ENCODE data around the gene LACTB.

The LACTB gene

GRCh38 chr15:63134245-63134985, 12.8 kb downstream of the LACTB start:
- no peak overlapping the region for H3K27ac ChIP-seq (ENCODE audit: low read depth, low read length)
- no peak overlapping the region for H3K9ac ChIP-seq (ENCODE audit: low read length)
- no peaks in the 10 kb centered on the region for H3K27me3 ChIP-seq (ENCODE audit: control insufficient read depth, insufficient read depth, low read length)
- no peaks in the 10 kb centered on the region for H3K4me1 ChIP-seq (ENCODE audit: control insufficient read depth, insufficient read depth, low read length)
- peaks cover 6% of the 10 kb centered on the region; the same call in 1 of the 2 replicates for H3K36me3 ChIP-seq (ENCODE audit: control insufficient read depth, insufficient read depth, low read length)
- no peak overlapping the region for H3K4me3 ChIP-seq (ENCODE audit: low read depth, low read length)
- no peaks in the 10 kb centered on the region for H3K9me3 ChIP-seq (ENCODE audit: control insufficient read depth, insufficient read depth, low read depth, low read length)

GRCh38 chr15:63135281-63135680, 13.6 kb downstream of the LACTB start:
- H3K9ac ChIP-seq (ENCODE audit: low read length), result no peak overlapping the region

DNA sequence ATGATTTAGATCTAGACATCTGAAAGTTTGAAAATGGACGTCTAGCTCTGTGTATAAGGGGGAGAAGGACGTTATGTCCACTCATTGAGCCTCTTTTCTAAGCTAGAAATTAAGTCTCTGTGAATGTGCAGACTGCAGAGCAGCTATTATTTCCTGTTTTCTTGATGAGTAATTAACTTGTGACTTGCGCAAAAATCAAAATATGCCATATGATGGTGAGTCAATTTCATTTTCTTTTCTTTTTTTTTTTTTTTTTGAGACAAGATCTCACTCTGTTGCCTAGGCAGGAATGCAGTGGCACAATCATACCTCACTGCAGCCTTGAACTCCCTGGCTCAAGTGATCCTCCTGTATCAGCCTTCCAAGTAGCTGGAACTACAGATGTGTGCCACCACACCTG, 14.1 kb downstream of the LACTB start:
- H3K4me3 ChIP-seq (ENCODE audit: low read depth, low read length), result no peak overlapping the region
- no peaks in the 10 kb centered on the region for H3K4me1 ChIP-seq (ENCODE audit: control insufficient read depth, insufficient read depth, low read length)
- H3K9ac ChIP-seq (ENCODE audit: low read length), result no peak overlapping the region
- no peaks in the 10 kb centered on the region for H3K9me3 ChIP-seq (ENCODE audit: control insufficient read depth, insufficient read depth, low read depth, low read length)
- no peak overlapping the region for H3K27ac ChIP-seq (ENCODE audit: low read depth, low read length)
- H3K27me3 ChIP-seq (ENCODE audit: control insufficient read depth, insufficient read depth, low read length), result no peaks in the 10 kb centered on the region
- no peaks in the 10 kb centered on the region; the same call in 1 of the 2 replicates for H3K36me3 ChIP-seq (ENCODE audit: control insufficient read depth, insufficient read depth, low read length)

More at GRCh38 chr15:63135281-63135680, 13.6 kb downstream of the LACTB start:
- H3K36me3 ChIP-seq (ENCODE audit: control insufficient read depth, insufficient read depth, low read length), result no peaks in the 10 kb centered on the region; the same call in 1 of the 2 replicates
- no peak overlapping the region for H3K4me3 ChIP-seq (ENCODE audit: low read depth, low read length)
- no peaks in the 10 kb centered on the region for H3K27me3 ChIP-seq (ENCODE audit: control insufficient read depth, insufficient read depth, low read length)
- no peak overlapping the region for H3K27ac ChIP-seq (ENCODE audit: low read depth, low read length)
- H3K9me3 ChIP-seq (ENCODE audit: control insufficient read depth, insufficient read depth, low read depth, low read length), result no peaks in the 10 kb centered on the region
- no peaks in the 10 kb centered on the region for H3K4me1 ChIP-seq (ENCODE audit: control insufficient read depth, insufficient read depth, low read length)

GRCh38 chr15:63136742-63137141, 15.1 kb downstream of the LACTB start:
- no peak overlapping the region for H3K27ac ChIP-seq (ENCODE audit: low read depth, low read length)

GRCh38 chr15:63140936-63141335, 19.3 kb downstream of the LACTB start:
- H3K27ac ChIP-seq (ENCODE audit: low read depth, low read length), result no peak overlapping the region
- no peaks in the 10 kb centered on the region for H3K36me3 ChIP-seq (ENCODE audit: control insufficient read depth, insufficient read depth, low read length)
- no peak overlapping the region for H3K4me3 ChIP-seq (ENCODE audit: low read depth, low read length)
- H3K27me3 ChIP-seq (ENCODE audit: control insufficient read depth, insufficient read depth, low read length), result no peaks in the 10 kb centered on the region
- H3K9me3 ChIP-seq (ENCODE audit: control insufficient read depth, insufficient read depth, low read depth, low read length), result no peaks in the 10 kb centered on the region; the same call in 1 of the 2 replicates
- H3K4me1 ChIP-seq (ENCODE audit: control insufficient read depth, insufficient read depth, low read length), result no peaks in the 10 kb centered on the region
- no peak overlapping the region for H3K9ac ChIP-seq (ENCODE audit: low read length)

More at GRCh38 chr15:63136742-63137141, 15.1 kb downstream of the LACTB start:
- Histone ChIP-seq H3K27me3 (ENCODE audit: control insufficient read depth, insufficient read depth, low read length) (no peaks in the 10 kb centered on the region), H3K36me3 (ENCODE audit: control insufficient read depth, insufficient read depth, low read length) (no peaks in the 10 kb centered on the region), H3K4me1 (ENCODE audit: control insufficient read depth, insufficient read depth, low read length) (no peaks in the 10 kb centered on the region), H3K9ac (ENCODE audit: low read length) (no peak overlapping the region), H3K9me3 (ENCODE audit: control insufficient read depth, insufficient read depth, low read depth, low read length) (no peaks in the 10 kb centered on the region), H3K4me3 (ENCODE audit: low read depth, low read length) (no peak overlapping the region)

- Histone ChIP-seq H3K4me1 (ENCODE audit: control insufficient read depth, insufficient read depth, low read length) (no peaks in the 10 kb centered on the region), H3K27ac (ENCODE audit: low read depth, low read length) (no peak overlapping the region), H3K9ac (ENCODE audit: low read length) (no peak overlapping the region), H3K9me3 (ENCODE audit: control insufficient read depth, insufficient read depth, low read depth, low read length) (no peaks in the 10 kb centered on the region; the same call in 1 of the 2 replicates), H3K27me3 (ENCODE audit: control insufficient read depth, insufficient read depth, low read length) (no peaks in the 10 kb centered on the region), H3K36me3 (ENCODE audit: control insufficient read depth, insufficient read depth, low read length) (peaks cover 11% of the 10 kb centered on the region), H3K4me3 (ENCODE audit: low read depth, low read length) (no peak overlapping the region)
Observed at GRCh38 chr15:63145426-63145825, 23.8 kb downstream of the LACTB start.

DNA sequence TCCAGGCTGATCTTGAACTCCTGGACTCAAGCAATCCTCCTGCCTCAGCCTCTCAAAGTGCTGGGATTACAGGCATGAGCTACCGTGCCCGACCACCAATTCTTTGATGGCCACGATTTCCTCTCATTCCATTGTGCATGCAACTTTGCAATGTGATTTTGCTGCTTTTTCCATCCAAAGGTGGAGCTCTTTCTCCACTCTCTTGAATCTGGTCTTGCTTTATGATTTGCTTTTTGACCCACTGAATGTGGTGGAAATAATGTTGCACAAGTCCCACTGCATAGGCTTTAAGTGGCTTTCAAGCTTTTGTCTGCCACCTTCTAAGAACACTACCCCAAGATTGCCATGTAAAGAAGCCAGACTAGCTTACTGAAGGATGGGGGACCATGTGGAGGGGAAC, 25.0 kb downstream of the LACTB start:
- Histone ChIP-seq H3K27ac (ENCODE audit: low read depth, low read length) (no peak overlapping the region), H3K9me3 (ENCODE audit: control insufficient read depth, insufficient read depth, low read depth, low read length) (no peaks in the 10 kb centered on the region; the same call in 1 of the 2 replicates), H3K9ac (ENCODE audit: low read length) (no peak overlapping the region), H3K36me3 (ENCODE audit: control insufficient read depth, insufficient read depth, low read length) (peaks cover 13% of the 10 kb centered on the region), H3K4me3 (ENCODE audit: low read depth, low read length) (no peak overlapping the region), H3K4me1 (ENCODE audit: control insufficient read depth, insufficient read depth, low read length) (no peaks in the 10 kb centered on the region), H3K27me3 (ENCODE audit: control insufficient read depth, insufficient read depth, low read length) (no peaks in the 10 kb centered on the region)

DNA sequence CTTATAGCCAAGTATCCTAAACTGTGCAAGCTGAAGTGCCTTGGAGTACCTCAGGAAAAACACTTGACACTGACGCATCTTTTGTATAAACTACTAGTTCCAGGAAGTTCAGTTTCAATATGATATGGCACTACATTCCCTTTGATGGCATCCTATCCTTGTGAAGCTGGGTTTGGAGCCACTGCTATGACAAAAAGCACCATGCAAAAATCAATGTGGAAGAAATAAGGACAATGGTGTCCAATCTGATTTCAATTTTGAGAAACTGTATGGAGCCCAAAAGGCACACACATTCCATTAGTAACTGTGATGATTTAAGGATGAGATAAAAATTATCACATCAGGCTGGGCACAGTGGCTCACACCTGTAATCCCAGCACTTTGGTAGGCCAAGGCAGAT, 30.0 kb downstream of the LACTB start:
- Histone ChIP-seq H3K9me3 (ENCODE audit: control insufficient read depth, insufficient read depth, low read depth, low read length) (no peaks in the 10 kb centered on the region), H3K4me3 (ENCODE audit: low read depth, low read length) (no peak overlapping the region), H3K27me3 (ENCODE audit: control insufficient read depth, insufficient read depth, low read length) (no peaks in the 10 kb centered on the region), H3K27ac (ENCODE audit: low read depth, low read length) (no peak overlapping the region), H3K9ac (ENCODE audit: low read length) (no peak overlapping the region), H3K36me3 (ENCODE audit: control insufficient read depth, insufficient read depth, low read length) (peaks cover 44% of the 10 kb centered on the region), H3K4me1 (ENCODE audit: control insufficient read depth, insufficient read depth, low read length) (0 out of 2 replicates have a peak, but pooled peaks cover 3% of the 10 kb centered on the region)

DNA sequence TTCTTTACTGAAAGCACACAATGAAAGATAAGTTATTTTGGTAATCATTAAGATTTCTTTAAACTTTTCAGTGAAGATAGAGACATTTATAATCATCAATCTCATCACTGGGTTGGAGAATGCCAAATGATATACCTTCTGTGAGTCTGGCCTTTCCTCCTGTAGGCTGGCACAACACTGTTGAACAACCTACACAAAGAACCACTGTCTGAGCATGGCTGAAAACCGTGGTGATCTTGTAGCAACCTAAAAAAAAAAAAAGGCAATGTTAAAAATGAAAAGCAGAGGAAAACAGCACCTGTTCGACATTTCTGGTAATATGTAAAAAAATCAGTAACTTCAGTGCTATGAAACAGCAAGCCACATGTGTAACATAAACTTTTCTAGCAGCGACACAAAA, 33.8 kb downstream of the LACTB start:
- Histone ChIP-seq H3K9ac (ENCODE audit: low read length) (no peak overlapping the region), H3K4me1 (ENCODE audit: control insufficient read depth, insufficient read depth, low read length) (0 out of 2 replicates have a peak, but pooled peaks cover 3% of the 10 kb centered on the region), H3K27ac (ENCODE audit: low read depth, low read length) (no peak overlapping the region), H3K36me3 (ENCODE audit: control insufficient read depth, insufficient read depth, low read length) (peaks cover 34% of the 10 kb centered on the region), H3K27me3 (ENCODE audit: control insufficient read depth, insufficient read depth, low read length) (no peaks in the 10 kb centered on the region), H3K9me3 (ENCODE audit: control insufficient read depth, insufficient read depth, low read depth, low read length) (0 out of 2 replicates have a peak, but pooled peaks cover 3% of the 10 kb centered on the region), H3K4me3 (ENCODE audit: low read depth, low read length) (peak overlapping the region; percentile 99; the same call in 1 of the 2 replicates)

- Histone ChIP-seq H3K9me3 (ENCODE audit: control insufficient read depth, insufficient read depth, low read depth, low read length) (0 out of 2 replicates have a peak, but pooled peaks cover 3% of the 10 kb centered on the region), H3K4me3 (ENCODE audit: low read depth, low read length) (peak overlapping the region; percentile 99), H3K9ac (ENCODE audit: low read length) (peak overlapping the region; percentile 96), H3K36me3 (ENCODE audit: control insufficient read depth, insufficient read depth, low read length) (peaks cover 34% of the 10 kb centered on the region), H3K4me1 (ENCODE audit: control insufficient read depth, insufficient read depth, low read length) (0 out of 2 replicates have a peak, but pooled peaks cover 3% of the 10 kb centered on the region), H3K27me3 (ENCODE audit: control insufficient read depth, insufficient read depth, low read length) (no peaks in the 10 kb centered on the region), H3K27ac (ENCODE audit: low read depth, low read length) (no peak overlapping the region; the same call in 1 of the 2 replicates)
Observed at GRCh38 chr15:63156086-63156710, 34.5 kb downstream of the LACTB start.

- H3K4me1 ChIP-seq (ENCODE audit: control insufficient read depth, insufficient read depth, low read length), result 0 out of 2 replicates have a peak, but pooled peaks cover 3% of the 10 kb centered on the region
- H3K36me3 ChIP-seq (ENCODE audit: control insufficient read depth, insufficient read depth, low read length), result peaks cover 31% of the 10 kb centered on the region
- no peaks in the 10 kb centered on the region for H3K27me3 ChIP-seq (ENCODE audit: control insufficient read depth, insufficient read depth, low read length)
- peak overlapping the region; percentile 94 for H3K27ac ChIP-seq (ENCODE audit: low read depth, low read length)
- H3K9me3 ChIP-seq (ENCODE audit: control insufficient read depth, insufficient read depth, low read depth, low read length), result 0 out of 2 replicates have a peak, but pooled peaks cover 3% of the 10 kb centered on the region
- H3K4me3 ChIP-seq (ENCODE audit: low read depth, low read length), result peak overlapping the region; percentile 99
- peak overlapping the region; percentile 96 for H3K9ac ChIP-seq (ENCODE audit: low read length)
Observed at GRCh38 chr15:63156755-63157117, 35.1 kb downstream of the LACTB start.

All from HUES6 (cell line).